GM18526 (cell line): Measurements from ENCODE around the gene CD8B.

Source experiments
- POLR2A ChIP-seq: IDR thresholded peaks from 3 replicates; pipeline ENCODE4 v1.6.1; 2011; ENCODE audit not compliant: insufficient read length; ENCODE audit errors: extremely low read depth

The CD8B gene

GRCh38 chr2:86786001-86786536 is 75.6 kb downstream of the CD8B start:
- no peak for TF ChIP-seq POLR2A

GRCh38 chr2:86785456-86785855 is 76.2 kb downstream of the CD8B start:
- no peak for TF ChIP-seq POLR2A

- TF ChIP-seq POLR2A: no peak
Measured at GRCh38 chr2:86783615-86784339, 77.9 kb downstream of the CD8B start.

GRCh38 chr2:86782748-86783147 is 78.9 kb downstream of the CD8B start:
- TF ChIP-seq POLR2A: no peak

GRCh38 chr2:86781363-86781762 is 80.3 kb downstream of the CD8B start:
- no peak for TF ChIP-seq POLR2A

GRCh38 chr2:86779971-86780370 is 81.7 kb downstream of the CD8B start:
- TF ChIP-seq POLR2A: no peak

GRCh38 chr2:86778957-86779356 is 82.7 kb downstream of the CD8B start:
- no peak for TF ChIP-seq POLR2A

GRCh38 chr2:86776532-86776931 is 85.2 kb downstream of the CD8B start:
- TF ChIP-seq POLR2A: no peak

- no peak for TF ChIP-seq POLR2A
Measured at GRCh38 chr2:86775338-86775737, 86.3 kb downstream of the CD8B start.

GRCh38 chr2:86774862-86775261 is 86.8 kb downstream of the CD8B start:
- TF ChIP-seq POLR2A: no peak

GRCh38 chr2:86772611-86773010 is 89.1 kb downstream of the CD8B start:
- no peak for TF ChIP-seq POLR2A

- TF ChIP-seq POLR2A: no peak
Measured at GRCh38 chr2:86770816-86771301, 90.8 kb downstream of the CD8B start.

- no peak for TF ChIP-seq POLR2A
Measured at GRCh38 chr2:86769838-86770237, 91.8 kb downstream of the CD8B start.

- no peak for TF ChIP-seq POLR2A
Measured at GRCh38 chr2:86768189-86768949, 93.3 kb downstream of the CD8B start.
